Keratinocyte (primary cell): ENCODE results near the gene RIN3. TPM values are rescaled to one million over a fixed set of nuclear protein-coding genes. Genes with fewer than 3 reads are reported as not detected.
A peak's percentile ranks its signal among the peaks of the same experiment; 100 is the strongest.

Experiments
- DNase-seq: peaks from one replicate; pipeline ENCODE4 v3.0.0-alpha.2; 2011; ENCODE audit warnings: low read depth, missing footprints, low spot score
- FAIRE-seq: peaks from 2 replicates; lab custom pipeline; 2011; peaks lifted over from hg19 to GRCh38; lab: Jason Lieb, UNC
- H2AFZ ChIP-seq: 2 replicates; pipeline ENCODE4 v1.6.0; 2012; ENCODE audit warnings: low read length, control low read depth, inconsistent platforms; ENCODE audit not compliant: control insufficient read depth
- H3K27ac ChIP-seq: 2 replicates; pipeline ENCODE4 v1.5.1; 2011; ENCODE audit warnings: low read length; ENCODE audit not compliant: control insufficient read depth, insufficient read depth
- H3K27me3 ChIP-seq: 3 replicates; pipeline ENCODE4 v1.6.0; 2011; ENCODE audit warnings: low read length; ENCODE audit not compliant: control insufficient read depth, insufficient read depth; ENCODE audit errors: extremely low read depth
- H3K36me3 ChIP-seq, 2 experiments: 2 replicates in 1 of 2; 3 replicates in 1 of 2; pipeline ENCODE4 v1.5.1; 2011; ENCODE audit warnings: low read length in 2 of 2, mild to moderate bottlenecking in 1 of 2; ENCODE audit not compliant: control insufficient read depth in 2 of 2, insufficient read depth in 2 of 2; ENCODE audit errors: extremely low read depth in 1 of 2
- H3K4me1 ChIP-seq: 3 replicates; pipeline ENCODE4 v1.5.1; 2011; ENCODE audit warnings: low read length; ENCODE audit not compliant: control insufficient read depth, insufficient read depth; ENCODE audit errors: extremely low read depth
- H3K4me2 ChIP-seq: 3 replicates; pipeline ENCODE4 v1.6.0; 2011; ENCODE audit warnings: low read depth, low read length; ENCODE audit not compliant: control insufficient read depth, insufficient read depth; ENCODE audit errors: extremely low read depth
- H3K4me3 ChIP-seq, 3 experiments: fragments of 200-600 bp in 1 of 3; sonication (generic) in 1 of 3; 2 replicates in 2 of 3; 3 replicates in 1 of 3; pipeline ENCODE4 v1.5.1; 2011 to 2016; ENCODE audit warnings: low read length in 3 of 3, mild to moderate bottlenecking in 3 of 3, control low read depth in 2 of 3, inconsistent platforms in 1 of 3, low read depth in 1 of 3, mixed read lengths in 1 of 3, mixed run types in 1 of 3, moderate library complexity in 1 of 3; ENCODE audit not compliant: control insufficient read depth in 2 of 3, insufficient read depth in 2 of 3; ENCODE audit errors: extremely low read depth in 1 of 3
- H3K79me2 ChIP-seq: 2 replicates; pipeline ENCODE4 v1.6.0; 2012; ENCODE audit warnings: low read length; ENCODE audit not compliant: control insufficient read depth, insufficient read depth
- H3K9ac ChIP-seq: 3 replicates; pipeline ENCODE4 v1.6.0; 2011; ENCODE audit warnings: low read length; ENCODE audit not compliant: control insufficient read depth, insufficient read depth; ENCODE audit errors: extremely low read depth
- H3K9me1 ChIP-seq: 3 replicates; pipeline ENCODE4 v1.6.0; 2011; ENCODE audit warnings: low read length; ENCODE audit not compliant: control insufficient read depth, insufficient read depth; ENCODE audit errors: extremely low read depth
- H3K9me3 ChIP-seq: 2 replicates; pipeline ENCODE4 v1.5.1; 2012; ENCODE audit warnings: low read depth, low read length; ENCODE audit not compliant: control insufficient read depth
- H4K20me1 ChIP-seq: 3 replicates; pipeline ENCODE4 v1.6.0; 2011; ENCODE audit warnings: low read length; ENCODE audit not compliant: control insufficient read depth, insufficient read depth; ENCODE audit errors: extremely low read depth
- EZH2 ChIP-seq: IDR thresholded peaks from one replicate; pipeline ENCODE4 v1.6.1; 2012; ENCODE audit warnings: inconsistent platforms, mild to moderate bottlenecking, low read length, moderate library complexity
- dilution Hi-C: fragments of 300-500 bp; cut with MboI; formaldehyde crosslinking; loops from one replicate; pipeline ENCODE4 v1.7.0; 2020; ENCODE audit warnings: low sequenced_read_pairs; ENCODE audit not compliant: extremely low pct_ligation_motif_present
- polyA plus RNA-seq, 5 experiments: library from polyadenylated mRNA; depleted of rRNA in 3 of 5; stranded (reverse) in 3 of 5; stranded (forward) in 1 of 5; unstranded in 1 of 5; fragments of >200 nt; gene quantifications; 1 replicate in 1 of 5; 2 replicates in 3 of 5; 3 replicates in 1 of 5; pipeline versions ENCODE4 v1.2.1 to v1.2.3, GENCODE V29; 2011 to 2012; ENCODE audit warnings: missing spikeins in 2 of 5, low read depth in 1 of 5, low replicate concordance in 1 of 5
- TF ChIP-seq, protein P1 (sequence below), 3 experiments: IDR thresholded peaks in 1 of 3; conservative IDR thresholded peaks in 1 of 3; optimal IDR thresholded peaks in 1 of 3; 2 replicates in 2 of 3; 3 replicates in 1 of 3; pipeline versions ENCODE3 to v1.5.1; 2011; ENCODE audit warnings: low read length in 3 of 3, mild to moderate bottlenecking in 3 of 3, moderate library complexity in 2 of 3, control low read depth in 1 of 3, inconsistent platforms in 1 of 3; ENCODE audit not compliant: insufficient read depth in 2 of 3; ENCODE audit errors: extremely low read depth in 1 of 3

The RIN3 gene
- polyA plus RNA-seq, 1 donor (not counting 4 experiments of a cell fraction or from before 2014, with no cell fraction given): 1.2 TPM

DNA sequence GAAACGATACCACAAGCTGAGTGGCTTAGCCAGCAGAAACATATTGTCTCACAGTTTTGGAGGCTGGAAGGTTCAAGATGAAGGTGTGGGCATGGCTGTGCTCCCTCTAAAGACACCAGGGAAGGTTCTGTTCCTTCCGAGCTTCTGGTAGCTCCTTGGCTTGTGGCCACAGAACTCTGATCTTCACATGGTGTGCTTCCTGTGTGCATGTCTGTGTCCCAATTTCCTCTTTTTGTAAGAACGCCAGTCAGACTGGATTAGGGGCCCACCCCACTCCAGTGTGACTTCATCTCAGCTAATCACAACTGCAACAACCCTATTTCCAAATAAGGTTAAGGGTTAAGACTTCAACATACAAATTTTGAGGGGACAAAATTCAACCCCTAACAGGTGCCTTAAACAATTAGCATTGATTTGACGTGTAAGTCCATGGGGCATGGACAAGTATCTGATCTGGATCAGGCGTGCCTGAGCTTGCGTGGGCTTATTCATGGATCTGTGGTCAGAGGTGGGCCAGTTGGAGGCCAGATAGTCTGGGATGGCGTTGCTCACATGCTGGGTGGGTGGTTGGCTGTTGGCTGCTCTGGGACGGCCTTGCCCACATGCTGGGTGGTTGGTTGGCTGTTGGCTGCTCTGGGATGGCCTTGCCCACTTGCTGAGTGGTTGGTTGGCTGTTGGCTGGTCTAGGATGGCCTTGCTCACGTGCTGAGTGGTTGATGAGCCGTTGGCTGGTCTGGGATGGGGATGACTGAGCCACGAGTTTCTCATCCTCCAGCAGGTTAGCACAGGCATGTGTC lies 146.4 kb downstream of the RIN3 start:
- no peak overlapping the region for H3K4me2 ChIP-seq
- TF ChIP-seq, protein P1, sequence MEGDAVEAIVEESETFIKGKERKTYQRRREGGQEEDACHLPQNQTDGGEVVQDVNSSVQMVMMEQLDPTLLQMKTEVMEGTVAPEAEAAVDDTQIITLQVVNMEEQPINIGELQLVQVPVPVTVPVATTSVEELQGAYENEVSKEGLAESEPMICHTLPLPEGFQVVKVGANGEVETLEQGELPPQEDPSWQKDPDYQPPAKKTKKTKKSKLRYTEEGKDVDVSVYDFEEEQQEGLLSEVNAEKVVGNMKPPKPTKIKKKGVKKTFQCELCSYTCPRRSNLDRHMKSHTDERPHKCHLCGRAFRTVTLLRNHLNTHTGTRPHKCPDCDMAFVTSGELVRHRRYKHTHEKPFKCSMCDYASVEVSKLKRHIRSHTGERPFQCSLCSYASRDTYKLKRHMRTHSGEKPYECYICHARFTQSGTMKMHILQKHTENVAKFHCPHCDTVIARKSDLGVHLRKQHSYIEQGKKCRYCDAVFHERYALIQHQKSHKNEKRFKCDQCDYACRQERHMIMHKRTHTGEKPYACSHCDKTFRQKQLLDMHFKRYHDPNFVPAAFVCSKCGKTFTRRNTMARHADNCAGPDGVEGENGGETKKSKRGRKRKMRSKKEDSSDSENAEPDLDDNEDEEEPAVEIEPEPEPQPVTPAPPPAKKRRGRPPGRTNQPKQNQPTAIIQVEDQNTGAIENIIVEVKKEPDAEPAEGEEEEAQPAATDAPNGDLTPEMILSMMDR (optimal IDR thresholded peaks at IDR 0.05 in 1 of 3, IDR thresholded peaks at IDR 0.05 in 1 of 3, conservative IDR thresholded peaks at IDR 0.05 in 1 of 3; ENCODE audit: extremely low read depth in 1 of 3, insufficient read depth in 2 of 3, low read length in 3 of 3): no peak
- TF ChIP-seq EZH2: no peak
- no peaks in the 10 kb centered on the region for H3K9me1 ChIP-seq
- no peak overlapping the region for H2AFZ ChIP-seq
- H3K4me1 ChIP-seq: peaks cover 13% of the 10 kb centered on the region
- H3K36me3 ChIP-seq: peaks cover 2 to 3% of the 10 kb centered on the region in 2 experiments
- dilution Hi-C loops: no loop called here
- no peak overlapping the region for H3K27ac ChIP-seq
- H3K4me3 ChIP-seq: no peak overlapping the region
- H3K79me2 ChIP-seq: no peaks in the 10 kb centered on the region
- no peaks in the 10 kb centered on the region for H3K27me3 ChIP-seq
- H4K20me1 ChIP-seq: no peaks in the 10 kb centered on the region
- no peak overlapping the region for H3K9ac ChIP-seq
- FAIRE-seq (peak; percentile 57), DNase-seq (peak; percentile 46)
- no peaks in the 10 kb centered on the region for H3K9me3 ChIP-seq

DNA sequence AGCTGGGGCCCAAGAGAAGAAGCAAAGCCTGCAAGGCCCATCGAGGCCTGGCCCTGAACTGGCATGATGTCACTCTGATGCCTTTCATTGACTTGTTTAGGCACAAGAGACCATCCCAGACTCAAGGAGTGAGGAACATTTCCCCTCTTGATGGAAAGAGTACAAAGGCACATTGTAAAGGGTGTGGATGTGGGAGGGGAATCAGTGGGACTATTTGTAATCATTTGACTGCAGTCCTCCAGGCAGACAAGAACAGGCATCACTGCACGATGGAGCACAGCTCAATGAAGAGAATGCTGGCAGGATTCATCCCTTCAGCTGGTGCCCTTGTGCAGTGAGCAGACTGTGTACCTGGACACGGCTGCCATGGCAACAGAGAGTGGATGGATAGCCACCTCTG lies 147.0 kb downstream of the RIN3 start:
- peak; percentile 48 for FAIRE-seq

More for the DNA sequence above, 147.0 kb downstream of the RIN3 start:
- Histone ChIP-seq H3K27ac (no peak overlapping the region), H4K20me1 (no peaks in the 10 kb centered on the region), H3K9ac (no peak overlapping the region), H3K9me1 (no peaks in the 10 kb centered on the region), H3K4me3 (no peak overlapping the region), H3K9me3 (no peaks in the 10 kb centered on the region), H3K4me2 (no peak overlapping the region), H3K27me3 (no peaks in the 10 kb centered on the region), H3K79me2 (no peaks in the 10 kb centered on the region), H3K4me1 (peaks cover 13% of the 10 kb centered on the region), H2AFZ (no peak overlapping the region), H3K36me3 (peaks cover under 1 to 3% of the 10 kb centered on the region in 2 experiments)
- TF ChIP-seq EZH2: no peak
- TF ChIP-seq, protein P1 (optimal IDR thresholded peaks at IDR 0.05 in 1 of 3, IDR thresholded peaks at IDR 0.05 in 1 of 3, conservative IDR thresholded peaks at IDR 0.05 in 1 of 3; ENCODE audit: extremely low read depth in 1 of 3, insufficient read depth in 2 of 3, low read length in 3 of 3): no peak
- no peak for DNase-seq
- dilution Hi-C loops: no loop called here
